Fibroblast of skin of abdomen (primary cell): ENCODE measurements around the gene SLC35F1.
"Not testable (repeated sequence)": the region's sequence is repeated elsewhere in the genome, so short reads cannot be mapped to it uniquely, and the experiment has no call there.

Source experiments
- DNase-seq: peaks from one replicate; pipeline ENCODE4 v3.0.0-alpha.2; 2013

Gene SLC35F1

GRCh38 chr6:117928833-117929232 is 21.8 kb downstream of the SLC35F1 start:
- no peak for DNase-seq

GRCh38 chr6:117929501-117929900 is 22.4 kb downstream of the SLC35F1 start:
- no peak for DNase-seq

DNA sequence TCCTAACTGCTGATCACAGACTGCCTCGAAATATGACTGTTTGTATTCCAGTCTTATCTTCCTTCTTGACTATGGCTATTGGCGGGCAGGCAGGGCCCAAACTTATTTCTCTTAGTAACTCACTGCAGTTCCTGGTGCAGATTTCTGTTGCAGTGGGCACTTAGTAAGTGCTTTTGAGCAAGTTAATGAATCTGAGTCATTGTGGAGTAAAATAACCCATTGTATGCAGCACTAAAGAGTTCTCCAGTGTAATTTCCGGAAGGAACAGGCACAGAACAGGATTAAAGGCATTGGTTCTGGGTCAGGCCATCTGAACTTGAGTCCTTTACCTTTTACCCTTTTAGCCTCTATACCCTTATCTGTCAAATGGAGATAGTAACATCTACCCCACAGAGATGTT is 23.6 kb downstream of the SLC35F1 start:
- no peak for DNase-seq

GRCh38 chr6:117932001-117932400 is 24.9 kb downstream of the SLC35F1 start:
- DNase-seq, result no peak

DNA sequence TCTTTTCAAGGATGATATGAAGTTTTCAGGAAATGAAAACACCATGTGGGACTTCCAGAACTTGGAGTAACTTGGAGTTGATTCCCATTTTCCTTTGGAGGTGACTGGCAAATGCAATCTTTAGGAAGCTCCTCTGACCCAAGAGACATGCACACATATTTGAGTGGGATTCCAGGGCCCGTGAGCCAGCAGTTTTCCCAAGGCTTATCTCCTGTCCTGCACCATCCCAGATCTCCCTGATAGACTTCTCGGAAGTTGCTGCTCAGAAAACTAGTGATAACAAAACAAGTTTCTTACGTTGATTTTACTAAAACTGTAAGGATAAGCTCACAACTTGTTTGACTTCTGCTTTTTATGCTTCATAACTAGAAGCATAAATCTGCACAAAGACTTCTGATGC is 25.6 kb downstream of the SLC35F1 start:
- no peak for DNase-seq

- DNase-seq, result no peak
Measured at GRCh38 chr6:117933471-117933870, 26.4 kb downstream of the SLC35F1 start.

DNA sequence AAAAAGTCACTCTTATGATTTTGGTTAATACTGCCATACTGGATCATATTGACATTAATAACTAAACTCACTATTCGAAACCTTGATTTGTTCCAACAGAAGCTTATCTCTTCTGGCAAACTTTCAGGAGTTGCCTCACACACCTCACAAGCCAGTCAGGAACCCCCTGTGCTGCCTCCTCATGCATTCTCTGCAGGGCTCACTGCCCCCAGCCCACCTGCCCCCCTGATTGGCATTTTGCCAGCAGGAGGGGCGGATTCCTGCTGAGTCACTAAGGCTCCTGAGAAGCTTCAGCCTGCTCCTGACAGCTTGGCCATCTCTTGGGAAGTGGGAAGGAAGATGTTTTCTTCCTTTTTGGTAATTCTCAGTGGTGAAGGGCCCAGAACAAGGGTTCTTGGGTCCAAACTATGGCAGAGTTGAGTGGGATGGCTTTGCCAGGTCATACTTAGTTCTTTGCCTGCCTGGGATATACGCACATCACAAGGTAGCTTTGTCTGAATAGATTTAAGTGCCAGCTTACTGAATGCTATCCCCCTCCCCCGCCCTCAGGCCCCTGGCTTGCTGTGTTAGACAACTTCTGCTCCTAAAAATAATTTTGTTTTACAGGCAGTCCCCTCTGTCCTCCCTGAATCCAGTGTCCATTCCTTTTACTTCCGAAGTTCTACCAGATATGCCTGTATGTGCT is 31.4 kb downstream of the SLC35F1 start:
- DNase-seq, result no peak

DNA sequence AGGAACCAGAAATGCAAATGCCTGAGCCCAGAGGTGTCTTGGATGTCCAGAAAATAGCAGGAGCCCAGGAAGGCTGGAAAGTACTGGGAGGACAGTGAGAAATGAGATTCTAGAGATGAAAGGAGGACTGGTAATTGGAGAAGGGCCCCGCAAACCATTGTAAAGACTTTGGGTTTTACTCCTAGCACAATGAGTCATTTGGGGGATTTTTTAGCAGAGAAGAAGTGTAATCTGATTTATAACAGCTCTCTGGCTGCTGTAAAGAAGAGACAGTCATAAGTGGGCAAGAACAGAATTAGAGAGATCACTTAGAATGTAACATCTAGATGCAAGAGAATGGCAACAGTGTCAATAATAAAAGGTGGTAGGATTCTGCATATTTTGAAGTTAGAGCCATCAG is 40.2 kb downstream of the SLC35F1 start:
- DNase-seq, result no peak

GRCh38 chr6:117951783-117952182 is 44.7 kb downstream of the SLC35F1 start:
- DNase-seq, result no peak

- no peak for DNase-seq
Measured at GRCh38 chr6:117955684-117956256, 48.7 kb downstream of the SLC35F1 start.

DNA sequence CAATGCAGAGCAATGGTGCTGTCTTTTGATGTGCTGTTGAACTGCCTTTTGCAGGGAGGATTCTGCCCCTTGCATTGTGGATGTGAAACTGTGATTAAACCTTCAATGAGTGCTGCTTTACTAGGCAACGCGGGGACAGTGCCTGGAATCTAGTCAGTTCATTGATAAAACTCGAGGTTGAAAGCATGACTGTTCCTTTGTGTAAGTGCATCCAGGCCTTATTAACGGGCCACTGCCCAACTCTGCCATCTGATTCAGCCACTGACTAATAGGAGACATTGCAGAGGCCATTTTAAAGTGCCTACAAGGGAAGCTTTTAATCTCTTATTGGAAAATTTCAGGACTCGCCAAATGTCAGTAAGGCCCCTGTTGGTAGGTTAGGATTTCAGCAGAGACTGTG is 49.3 kb downstream of the SLC35F1 start:
- DNase-seq, result no peak

GRCh38 chr6:117958536-117958935 is 51.5 kb downstream of the SLC35F1 start:
- no peak for DNase-seq

GRCh38 chr6:117960877-117961276 is 53.8 kb downstream of the SLC35F1 start:
- no peak for DNase-seq

- DNase-seq, result no peak
Measured at GRCh38 chr6:117961301-117961700, 54.2 kb downstream of the SLC35F1 start.

DNA sequence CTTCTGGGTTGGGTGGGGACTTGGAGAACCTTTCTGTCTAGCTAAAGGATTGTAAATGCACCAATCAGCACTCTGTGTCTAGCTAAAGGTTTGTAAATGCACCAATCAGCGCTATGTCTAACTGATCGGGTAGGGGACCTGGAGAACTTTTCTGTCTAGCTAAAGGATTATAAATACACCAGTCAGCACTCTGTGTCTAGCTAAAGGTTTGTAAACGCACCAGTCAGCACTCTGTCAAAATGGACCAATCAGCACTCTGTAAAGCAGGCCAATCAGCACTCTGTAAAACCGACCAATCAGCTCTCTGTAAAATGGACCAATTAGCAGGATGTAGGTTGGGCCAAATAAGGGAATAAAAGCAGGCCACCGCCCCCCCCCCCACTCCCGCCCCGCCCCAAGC is 58.7 kb downstream of the SLC35F1 start:
- not testable (repeated sequence) for DNase-seq

DNA sequence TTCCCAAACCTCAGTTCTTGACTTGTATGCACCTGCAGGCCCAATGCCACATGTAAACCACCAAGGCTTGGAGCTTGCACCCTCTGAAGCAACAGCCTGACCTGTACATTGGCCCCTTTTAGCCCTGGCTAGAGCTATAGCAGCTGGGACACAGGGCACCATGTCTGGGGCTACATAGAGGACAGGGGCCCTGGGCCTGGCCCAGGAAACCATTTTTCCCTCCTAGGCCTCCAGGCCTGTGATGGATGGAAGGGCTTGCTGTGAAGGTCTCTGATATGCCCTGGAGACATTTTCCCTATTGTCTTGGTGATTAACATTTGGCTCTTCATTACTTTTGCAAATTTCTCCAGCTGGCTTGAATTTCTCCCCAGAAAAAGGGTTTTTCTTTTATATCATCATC is 64.6 kb downstream of the SLC35F1 start:
- no peak for DNase-seq

DNA sequence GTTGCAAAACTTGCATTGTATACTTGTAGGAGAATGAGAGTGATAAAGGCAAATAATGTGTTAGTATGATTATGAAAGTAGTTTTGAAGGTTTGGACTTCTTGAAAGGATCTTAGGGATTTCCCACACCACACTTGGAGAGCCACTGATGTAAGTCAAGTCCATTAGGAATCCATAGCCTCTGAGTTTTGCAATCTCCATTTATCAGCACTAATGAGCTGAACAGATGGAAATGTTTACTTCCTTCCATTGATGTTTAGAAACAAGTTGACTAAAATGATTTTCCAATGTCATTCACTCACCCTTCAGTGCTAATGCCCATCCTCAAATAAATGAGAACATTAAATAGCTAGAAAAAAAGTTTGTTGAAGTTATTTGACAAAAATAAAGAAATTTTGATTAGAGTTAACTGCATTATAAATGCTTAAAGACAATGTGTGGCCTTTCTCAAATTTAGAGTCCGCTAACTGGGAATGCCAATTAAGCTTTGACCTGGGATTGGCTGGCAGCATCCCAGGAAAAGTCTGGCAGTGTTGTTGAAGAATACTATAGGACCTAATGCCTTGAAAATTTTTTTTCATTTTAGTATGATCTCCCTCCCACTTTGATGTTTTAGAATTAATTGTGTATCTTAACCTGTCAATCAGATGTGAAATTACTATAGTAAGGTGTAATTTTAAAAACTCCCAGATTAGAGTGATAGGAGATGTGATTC is 68.0 kb downstream of the SLC35F1 start:
- no peak for DNase-seq

DNA sequence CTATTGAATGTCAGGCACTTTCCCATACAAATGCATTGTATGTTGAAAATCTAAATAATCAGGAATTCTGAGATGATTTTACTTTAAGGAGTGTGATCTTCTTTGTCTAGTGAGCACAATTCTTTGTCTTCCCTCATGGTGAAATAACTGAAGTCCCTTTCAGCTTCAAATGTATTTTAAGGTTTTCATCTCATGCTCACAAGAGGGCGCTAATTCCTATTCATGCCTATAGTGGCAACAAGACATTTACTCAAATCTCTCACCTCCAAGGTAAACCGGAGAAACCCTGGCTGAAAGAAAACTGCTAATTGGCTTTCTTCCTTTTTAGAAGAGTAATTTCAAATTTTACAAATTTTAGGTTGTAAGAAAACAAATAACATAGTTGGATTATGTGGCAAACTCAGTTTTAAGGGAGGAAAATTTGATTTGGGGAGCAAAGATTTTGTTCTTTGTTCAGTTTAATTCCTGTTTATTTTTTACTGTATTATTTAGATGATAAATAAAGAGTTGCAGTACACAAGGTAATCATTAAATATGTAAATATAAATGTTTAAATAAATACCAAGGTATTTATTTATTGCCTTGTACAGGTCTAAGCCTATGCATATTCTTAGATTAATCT is 69.1 kb downstream of the SLC35F1 start:
- peak; percentile 5 for DNase-seq

DNA sequence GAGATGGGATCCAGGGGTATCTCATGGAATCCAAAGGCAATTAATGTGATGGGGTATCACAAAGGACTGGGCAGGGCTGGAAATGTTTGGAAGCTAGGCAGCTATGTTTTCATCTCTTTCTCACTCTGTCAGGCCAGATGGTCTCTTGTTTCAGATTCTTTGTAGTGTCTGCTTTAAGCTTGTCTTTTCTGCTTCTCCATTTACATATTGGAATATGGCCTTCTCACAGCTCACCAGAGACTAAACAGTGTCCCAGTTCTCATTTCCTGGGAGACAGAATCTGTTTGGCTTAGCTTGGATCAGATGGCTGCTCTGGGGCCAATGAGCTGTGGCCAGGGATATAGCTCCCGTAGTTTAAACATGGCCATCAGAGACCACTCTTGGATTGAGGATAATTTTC is 78.9 kb downstream of the SLC35F1 start:
- no peak for DNase-seq

DNA sequence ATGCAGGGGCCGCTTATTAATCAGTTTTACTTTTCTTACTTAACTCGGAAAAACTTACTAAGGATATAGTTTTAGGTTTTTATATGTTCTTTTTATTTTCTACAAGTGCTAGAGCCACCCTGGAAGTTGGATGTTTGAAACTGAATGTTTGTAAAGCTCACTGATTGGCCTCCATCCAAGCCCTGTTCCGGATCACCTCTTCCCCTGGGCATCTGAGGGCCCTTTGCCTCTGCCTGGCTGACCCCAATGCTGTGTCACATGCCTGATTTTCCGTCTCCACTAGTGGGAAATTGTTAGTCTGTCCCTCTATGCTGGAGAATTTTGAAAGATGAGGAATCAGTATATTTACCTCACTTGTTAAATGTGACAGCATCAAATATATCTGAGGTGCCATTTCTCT is 79.3 kb downstream of the SLC35F1 start:
- no peak for DNase-seq

- no peak for DNase-seq
Measured at GRCh38 chr6:117989086-117989485, 82.0 kb downstream of the SLC35F1 start.

DNA sequence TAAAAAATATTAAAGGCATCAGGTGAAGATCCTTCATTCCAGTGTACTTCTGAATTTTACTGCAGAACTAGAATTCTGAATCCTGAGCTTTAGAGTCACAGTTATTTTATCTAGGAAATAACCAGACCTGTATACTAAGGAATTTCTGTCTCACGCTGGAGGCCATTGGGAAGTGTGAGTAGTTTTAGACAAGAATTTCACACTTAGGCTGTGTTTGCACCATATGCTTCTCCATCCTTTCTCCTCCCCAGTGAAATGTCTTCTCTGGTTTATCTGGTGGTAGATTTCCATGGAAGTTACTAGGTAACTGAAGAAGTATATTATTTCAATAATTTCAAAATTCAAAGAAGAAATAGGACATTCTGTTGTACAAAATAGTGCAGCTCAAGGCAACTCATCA is 83.1 kb downstream of the SLC35F1 start:
- no peak for DNase-seq

DNA sequence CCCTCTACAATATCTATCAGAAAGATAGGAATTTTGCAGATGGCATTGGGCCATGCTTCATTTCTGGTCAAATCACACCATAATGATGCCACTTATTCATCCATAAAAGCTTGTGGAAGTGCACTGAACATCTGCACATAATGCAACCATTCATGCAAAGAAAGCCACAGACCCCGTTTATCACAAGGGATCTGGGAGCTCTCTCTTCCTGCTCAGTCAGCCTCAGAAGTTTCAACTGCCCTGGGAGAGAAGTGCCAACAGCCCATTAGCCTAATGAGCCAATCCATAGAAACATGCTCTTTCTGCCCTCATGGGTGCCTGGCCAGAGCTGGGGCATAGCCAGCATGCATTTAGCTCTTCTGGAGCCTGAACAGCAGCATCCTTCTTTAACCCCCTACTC is 85.8 kb downstream of the SLC35F1 start:
- DNase-seq, result no peak

GRCh38 chr6:118012944-118013343 is 105.9 kb downstream of the SLC35F1 start:
- DNase-seq, result no peak
